ENCODE data around the gene TMEM132D. TPM values are rescaled to one million over a fixed set of nuclear protein-coding genes. Genes with fewer than 3 reads are reported as not detected.

The TMEM132D gene
- total and polyA plus RNA-seq, 2 of the 4 experiments (the other 2 are of a cell fraction), result not detected

DNA sequence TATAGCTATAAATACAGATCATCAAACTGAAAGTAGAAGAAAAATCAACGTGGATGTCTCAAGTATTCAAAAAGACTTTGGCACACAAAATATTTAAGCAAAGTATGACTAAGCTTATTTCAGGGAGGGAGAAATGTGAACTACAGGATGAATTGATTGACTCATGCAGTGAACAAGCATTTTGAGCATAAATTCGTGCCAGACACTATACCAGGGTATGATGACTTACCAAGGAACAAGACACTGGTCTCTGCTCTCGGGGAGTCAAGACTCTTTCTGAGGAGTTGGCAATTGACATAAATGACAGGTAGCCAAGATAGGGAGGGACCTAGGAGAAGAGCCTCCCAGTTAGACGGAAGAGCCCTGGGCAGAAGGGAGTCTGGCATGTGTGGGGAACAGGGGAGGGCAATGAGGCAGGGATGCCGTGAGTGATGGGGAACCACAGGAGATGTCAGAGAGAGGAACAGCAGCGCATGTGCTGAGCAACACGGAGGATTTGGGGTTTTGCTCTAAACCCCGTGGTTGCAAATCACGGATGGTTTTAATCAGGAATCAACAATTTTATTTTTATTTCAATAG lies 115.2 kb downstream of the TMEM132D start:
- Histone ChIP-seq H2AFZ (replicated peaks; ENCODE audit: low read length, poor library complexity) (no peak overlapping the region), H2BK15ac (ENCODE audit: low read depth, low read length) (no peak overlapping the region), H3K4me1 (ENCODE audit: control insufficient read depth, insufficient read depth, low read length) (no peaks in the 10 kb centered on the region), H3K4me2 (ENCODE audit: low read depth, low read length) (no peak overlapping the region), H4K91ac (ENCODE audit: insufficient read depth, low read depth, low read length) (no peak overlapping the region), H2BK120ac (ENCODE audit: low read depth, low read length) (no peak overlapping the region), H2AK5ac (ENCODE audit: low read depth, low read length) (no peak overlapping the region), H3K27ac (ENCODE audit: insufficient read depth, low read length) (no peak overlapping the region), H3K23ac (ENCODE audit: low read depth, low read length) (no peak overlapping the region), H3K4me3 (ENCODE audit: insufficient read depth, low read depth, low read length) (no peak overlapping the region), H3K4ac (ENCODE audit: low read depth, low read length) (no peak overlapping the region), H2BK5ac (ENCODE audit: low read depth, low read length, poor library complexity, severe bottlenecking) (no peak overlapping the region), H4K8ac (ENCODE audit: low read depth in 2 of 2, low read length in 2 of 2) (no peak overlapping the region), H3K9me1 (ENCODE audit: insufficient read depth, low read length) (no peaks in the 10 kb centered on the region), H4K20me1 (ENCODE audit: insufficient read depth, low read length) (no peaks in the 10 kb centered on the region), H3K56ac (ENCODE audit: extremely low read depth, insufficient read depth, low read length) (no peak overlapping the region), H3K18ac (ENCODE audit: low read depth, low read length) (no peak overlapping the region), H3K36me3 (ENCODE audit: control insufficient read depth, insufficient read depth, low read length) (no peaks in the 10 kb centered on the region), H4K5ac (ENCODE audit: low read depth, low read length) (no peak overlapping the region), H2BK20ac (ENCODE audit: low read depth, low read length) (no peak overlapping the region), H3K79me1 (ENCODE audit: low read depth in 1 of 2, low read length in 2 of 2) (no peaks in the 10 kb centered on the region), H3K14ac (replicated peaks; ENCODE audit: low read depth, low read length) (no peak overlapping the region), H2AK9ac (replicated peaks; ENCODE audit: low read depth, low read length, poor library complexity) (no peak overlapping the region), H3K9ac (ENCODE audit: low read depth, low read length) (no peak overlapping the region), H3K9me3 (ENCODE audit: control insufficient read depth, insufficient read depth, low read length) (peaks cover 22% of the 10 kb centered on the region), H3K27me3 (ENCODE audit: control insufficient read depth, insufficient read depth, low read length) (no peaks in the 10 kb centered on the region)
- DNase-seq, result no peak
- ChIA-PET CTCF (no interaction called here), POLR2A (ENCODE audit: unreplicated experiment) (no interaction called here)
- dilution Hi-C loops (cut with HindIII; ENCODE audit: low sequenced_read_pairs, unreplicated experiment) (no loop called here), intact Hi-C loops (cut with micrococcal nuclease) (no loop called here), in situ Hi-C loops (cut with MboI; ENCODE audit: low sequenced_read_pairs) (no loop called here)
- no TSS peak for BruUV-seq (replicated peaks)
- no peak for ATAC-seq (ENCODE audit: low read depth)
- TF ChIP-seq RAD21 (IDR thresholded peaks at IDR 0.05; ENCODE audit: low read length), result no peak
- no peak for TF ChIP-seq POLR2A (IDR thresholded peaks at IDR 0.05; ENCODE audit: low read depth, low read length)
- no peak for TF ChIP-seq RCOR1 (IDR thresholded peaks at IDR 0.05; ENCODE audit: insufficient replicate concordance, low read length)
- no peak for TF ChIP-seq MXI1 (IDR thresholded peaks at IDR 0.05; ENCODE audit: borderline replicate concordance, low read depth, low read length)
- TF ChIP-seq CHD1 (IDR thresholded peaks at IDR 0.05; ENCODE audit: low read depth, low read length), result no peak
- no peak for TF ChIP-seq BHLHE40 (IDR thresholded peaks at IDR 0.05; ENCODE audit: low read depth, low read length)
- no peak for TF ChIP-seq FOS (IDR thresholded peaks at IDR 0.05; ENCODE audit: low read depth, low read length)
- no peak for TF ChIP-seq SMC3 (IDR thresholded peaks at IDR 0.05; ENCODE audit: low read depth, low read length)
- no peak for TF ChIP-seq CEBPB (IDR thresholded peaks at IDR 0.05; ENCODE audit: low read depth, low read length)
- WGBS, 2 experiments (ENCODE audit: extremely low coverage in 2 of 2, insufficient read length in 1 of 2), result 50% methylated on average over 1 of the region's 9 CpGs; no CpG with 5 or more reads in 1 of the 2 experiments
